HUES48 (cell line): ENCODE data around the gene BOD1.

Experiments
- H3K27ac ChIP-seq: one replicate; pipeline ENCODE4 v1.7.0; 2013; ENCODE audit warnings: low read depth, low read length, inconsistent platforms
- H3K27me3 ChIP-seq: 2 replicates; pipeline ENCODE4 v1.6.1; 2013; ENCODE audit warnings: mild to moderate bottlenecking, low read length; ENCODE audit not compliant: control insufficient read depth, insufficient read depth
- H3K36me3 ChIP-seq: 2 replicates; pipeline ENCODE4 v1.6.1; 2013; ENCODE audit warnings: low read length; ENCODE audit not compliant: control insufficient read depth, insufficient read depth
- H3K4me1 ChIP-seq: 2 replicates; pipeline ENCODE4 v1.6.1; 2013; ENCODE audit warnings: mild to moderate bottlenecking, low read length; ENCODE audit not compliant: control insufficient read depth, insufficient read depth
- H3K4me3 ChIP-seq: 2 replicates; pipeline ENCODE4 v1.5.1; 2013; ENCODE audit warnings: mild to moderate bottlenecking, low read depth, low read length
- H3K9ac ChIP-seq: 2 replicates; pipeline ENCODE4 v1.6.1; 2013; ENCODE audit warnings: mild to moderate bottlenecking, low read depth, low read length, moderate library complexity
- H3K9me3 ChIP-seq: 2 replicates; pipeline ENCODE4 v1.6.1; 2013; ENCODE audit warnings: low read length; ENCODE audit not compliant: control insufficient read depth, insufficient read depth

BOD1 gene

GRCh38 chr5:173653822-173654523, 37.5 kb upstream of the BOD1 start:
- no peaks in the 10 kb centered on the region for H3K27me3 ChIP-seq
- no peak overlapping the region for H3K4me3 ChIP-seq
- no peaks in the 10 kb centered on the region; the same call in 1 of the 2 replicates for H3K4me1 ChIP-seq
- no peak overlapping the region for H3K9ac ChIP-seq
- peak overlapping the region; percentile 11 for H3K27ac ChIP-seq
- peaks cover 4% of the 10 kb centered on the region; the same call in 1 of the 2 replicates for H3K9me3 ChIP-seq
- H3K36me3 ChIP-seq: no peaks in the 10 kb centered on the region

DNA sequence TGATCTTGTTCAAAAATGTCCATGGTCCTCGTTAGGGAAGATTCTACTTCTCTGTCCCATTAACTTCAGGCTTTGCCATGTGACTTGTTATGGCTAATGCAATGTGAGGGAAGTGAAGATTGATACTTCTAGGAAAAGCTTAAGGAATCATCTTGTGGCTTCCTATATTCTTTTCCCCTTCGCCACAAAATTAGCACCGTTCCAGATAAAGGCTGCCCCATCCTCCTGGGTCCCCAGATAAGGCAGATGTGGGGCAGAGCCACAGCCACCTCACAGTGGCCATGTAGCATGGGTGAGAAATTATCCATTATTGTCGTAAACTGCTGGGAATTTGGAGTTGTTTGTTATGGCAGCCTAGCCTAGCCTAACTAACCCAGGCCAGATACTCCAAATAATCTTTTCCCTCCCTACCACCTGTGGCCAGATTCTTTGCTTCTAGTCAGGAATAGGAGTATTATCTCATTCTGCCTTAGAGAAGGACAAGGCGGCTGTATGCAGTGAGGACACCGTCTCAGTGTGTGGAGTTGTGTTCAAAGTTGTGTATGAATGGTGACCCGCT, 31.9 kb upstream of the BOD1 start:
- Histone ChIP-seq H3K9me3 (0 out of 2 replicates have a peak, but pooled peaks cover under 1% of the 10 kb centered on the region), H3K27me3 (no peaks in the 10 kb centered on the region), H3K4me3 (no peak overlapping the region), H3K4me1 (peaks cover 10% of the 10 kb centered on the region; the same call in 1 of the 2 replicates), H3K36me3 (no peaks in the 10 kb centered on the region), H3K27ac (no peak overlapping the region), H3K9ac (no peak overlapping the region)

DNA sequence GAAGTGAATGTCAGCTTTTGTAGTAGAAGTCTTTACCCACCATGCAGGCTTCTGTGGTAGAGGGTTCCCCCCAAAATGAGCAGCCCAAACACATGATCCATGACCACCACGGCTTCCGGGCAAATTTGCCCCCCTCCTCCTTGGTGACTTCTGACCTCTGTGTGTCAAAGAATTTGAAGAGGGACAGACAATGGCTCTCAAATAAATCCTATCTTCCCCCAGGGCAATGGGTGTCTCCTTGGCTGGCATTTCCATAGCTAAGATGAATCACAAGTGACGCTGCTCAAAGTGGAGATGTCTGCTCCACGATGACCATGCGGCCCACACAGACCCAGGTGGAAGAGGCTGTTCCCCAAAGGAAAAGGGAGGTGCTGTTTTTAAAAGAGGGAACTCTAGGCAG, 30.2 kb upstream of the BOD1 start:
- Histone ChIP-seq H3K36me3 (no peaks in the 10 kb centered on the region), H3K27ac (no peak overlapping the region), H3K4me3 (no peak overlapping the region), H3K9me3 (no peaks in the 10 kb centered on the region), H3K4me1 (peaks cover 20% of the 10 kb centered on the region), H3K9ac (no peak overlapping the region), H3K27me3 (no peaks in the 10 kb centered on the region)

DNA sequence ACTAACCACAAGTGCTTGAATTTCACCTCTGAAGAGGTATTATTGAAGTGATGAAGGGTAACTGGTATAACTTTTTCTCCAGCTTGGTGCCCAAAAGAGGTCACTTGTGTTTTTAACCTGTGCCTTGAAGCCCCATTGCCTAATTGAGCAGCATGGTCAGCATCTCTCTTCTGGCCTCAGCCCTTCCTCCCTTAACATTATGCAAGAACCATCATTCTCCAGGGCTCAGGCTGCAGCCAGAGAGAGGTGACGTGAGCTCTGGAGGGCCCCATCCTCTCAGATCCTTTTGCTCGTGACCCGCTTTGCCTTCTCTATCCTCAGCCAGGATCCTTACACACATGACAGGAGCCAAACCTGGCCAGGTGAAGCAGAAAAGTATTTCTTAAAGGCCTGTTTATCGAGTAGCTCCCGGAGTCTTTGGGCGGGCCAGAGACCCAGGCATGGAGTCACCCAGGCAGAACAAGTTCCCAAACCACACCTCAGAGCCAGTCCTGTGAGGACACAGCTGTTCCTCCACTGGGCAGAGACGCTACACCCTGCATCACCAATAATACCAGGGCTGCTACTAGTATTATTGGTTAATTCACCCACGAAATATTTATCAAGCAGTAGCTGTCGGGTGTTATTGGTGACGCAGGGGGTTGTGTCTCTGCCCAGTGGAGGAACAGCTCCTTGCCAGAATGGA, 29.6 kb upstream of the BOD1 start:
- Histone ChIP-seq H3K4me3 (no peak overlapping the region), H3K4me1 (peaks cover 25% of the 10 kb centered on the region), H3K27ac (no peak overlapping the region), H3K9me3 (no peaks in the 10 kb centered on the region), H3K27me3 (no peaks in the 10 kb centered on the region), H3K36me3 (no peaks in the 10 kb centered on the region), H3K9ac (no peak overlapping the region)

- Histone ChIP-seq H3K9ac (no peak overlapping the region), H3K4me1 (peaks cover 29% of the 10 kb centered on the region), H3K9me3 (no peaks in the 10 kb centered on the region), H3K27me3 (no peaks in the 10 kb centered on the region), H3K27ac (no peak overlapping the region), H3K4me3 (no peak overlapping the region), H3K36me3 (no peaks in the 10 kb centered on the region)
Measured at GRCh38 chr5:173645437-173645807, 29.0 kb upstream of the BOD1 start.

GRCh38 chr5:173644673-173645436, 28.4 kb upstream of the BOD1 start:
- peaks cover 29% of the 10 kb centered on the region for H3K4me1 ChIP-seq
- no peaks in the 10 kb centered on the region for H3K36me3 ChIP-seq
- no peak overlapping the region for H3K9ac ChIP-seq
- no peak overlapping the region for H3K4me3 ChIP-seq
- no peaks in the 10 kb centered on the region for H3K9me3 ChIP-seq
- H3K27me3 ChIP-seq: no peaks in the 10 kb centered on the region
- no peak overlapping the region for H3K27ac ChIP-seq

DNA sequence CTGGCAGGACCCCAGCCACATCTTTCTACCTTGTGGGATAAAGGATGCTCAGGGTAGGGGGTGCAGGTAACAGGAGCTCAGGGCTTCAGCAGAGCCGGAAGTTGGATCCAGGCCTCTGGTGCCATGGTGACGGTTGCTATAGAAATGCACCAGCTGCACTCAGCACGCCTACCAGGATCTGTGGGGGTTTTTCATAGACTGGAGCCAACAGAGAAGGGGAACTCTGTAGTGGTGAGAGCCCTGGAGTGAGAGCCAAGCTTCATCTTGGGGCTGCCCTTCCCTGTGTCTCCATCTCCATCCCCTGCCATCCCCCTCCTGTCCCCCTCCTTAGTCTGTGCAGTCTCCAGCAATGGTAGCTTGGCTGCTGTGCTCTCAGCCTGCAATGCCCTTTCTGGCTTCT, 27.5 kb upstream of the BOD1 start:
- no peak overlapping the region for H3K27ac ChIP-seq
- H3K4me3 ChIP-seq: no peak overlapping the region
- H3K9ac ChIP-seq: no peak overlapping the region
- H3K9me3 ChIP-seq: no peaks in the 10 kb centered on the region
- H3K36me3 ChIP-seq: no peaks in the 10 kb centered on the region
- H3K27me3 ChIP-seq: no peaks in the 10 kb centered on the region
- peaks cover 29% of the 10 kb centered on the region for H3K4me1 ChIP-seq

DNA sequence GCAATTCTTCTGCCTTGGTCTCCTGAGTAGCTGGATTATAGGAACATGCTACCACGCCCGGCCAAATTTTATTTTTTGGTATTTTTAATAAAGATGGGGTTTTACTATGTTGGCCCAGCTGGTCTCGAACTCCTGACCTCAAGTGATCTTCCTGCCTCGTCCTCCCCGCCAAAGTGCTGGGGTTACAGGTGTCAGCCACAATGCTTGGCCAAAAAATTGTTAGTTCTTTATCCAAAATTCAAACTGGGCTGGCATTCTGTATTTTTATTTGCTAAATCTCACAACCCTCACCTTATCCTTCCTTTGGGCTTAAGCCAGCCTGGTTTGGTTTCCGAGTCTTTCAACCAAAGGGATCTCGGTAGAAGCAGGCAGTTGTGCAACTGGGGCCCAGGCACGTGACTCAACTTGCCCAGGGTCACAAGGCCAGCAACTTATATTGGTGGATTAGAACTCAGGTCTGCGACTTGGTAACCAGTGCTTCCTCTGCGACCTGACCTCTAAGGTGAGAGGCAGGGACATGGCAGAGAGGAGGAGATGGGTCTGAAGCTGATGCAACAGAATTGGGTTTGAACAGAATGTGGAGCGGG, 26.5 kb upstream of the BOD1 start:
- Histone ChIP-seq H3K27ac (no peak overlapping the region), H3K9ac (no peak overlapping the region), H3K4me1 (peaks cover 29% of the 10 kb centered on the region), H3K9me3 (no peaks in the 10 kb centered on the region), H3K4me3 (no peak overlapping the region), H3K36me3 (no peaks in the 10 kb centered on the region), H3K27me3 (no peaks in the 10 kb centered on the region)

DNA sequence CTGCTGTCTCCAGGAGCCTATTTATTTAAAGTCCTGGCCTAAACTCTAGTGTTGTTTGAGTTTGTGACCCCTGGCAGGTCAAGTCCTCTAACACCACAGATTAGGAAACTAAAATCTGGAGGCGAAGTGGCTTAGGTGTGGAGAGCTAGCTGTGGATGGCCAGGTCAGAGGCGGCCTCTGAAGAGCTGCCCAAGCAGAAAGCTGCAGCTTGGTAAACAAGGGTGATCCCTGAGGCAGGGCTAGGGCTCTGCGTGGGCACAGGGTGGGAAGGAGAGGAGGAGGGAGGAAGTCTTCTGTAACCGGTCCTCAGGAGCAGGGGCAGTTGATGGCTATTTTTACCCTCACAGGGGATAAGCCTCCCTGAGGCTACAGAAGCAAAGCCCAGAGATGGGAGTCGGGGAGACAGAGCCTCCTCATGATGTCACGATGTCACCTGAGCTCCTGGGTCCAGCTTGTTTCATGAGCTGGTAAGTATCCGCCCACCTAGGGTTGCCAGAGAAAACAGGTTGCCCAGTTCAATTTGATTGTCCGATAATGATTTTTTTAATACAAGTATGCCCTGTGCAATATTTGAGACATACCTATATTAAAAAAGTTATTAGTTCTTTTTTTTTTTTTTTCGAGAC, 25.9 kb upstream of the BOD1 start:
- H3K9me3 ChIP-seq: no peaks in the 10 kb centered on the region
- no peak overlapping the region for H3K27ac ChIP-seq
- H3K4me3 ChIP-seq: no peak overlapping the region
- H3K4me1 ChIP-seq: peaks cover 29% of the 10 kb centered on the region
- H3K27me3 ChIP-seq: no peaks in the 10 kb centered on the region
- H3K36me3 ChIP-seq: no peaks in the 10 kb centered on the region
- no peak overlapping the region for H3K9ac ChIP-seq

DNA sequence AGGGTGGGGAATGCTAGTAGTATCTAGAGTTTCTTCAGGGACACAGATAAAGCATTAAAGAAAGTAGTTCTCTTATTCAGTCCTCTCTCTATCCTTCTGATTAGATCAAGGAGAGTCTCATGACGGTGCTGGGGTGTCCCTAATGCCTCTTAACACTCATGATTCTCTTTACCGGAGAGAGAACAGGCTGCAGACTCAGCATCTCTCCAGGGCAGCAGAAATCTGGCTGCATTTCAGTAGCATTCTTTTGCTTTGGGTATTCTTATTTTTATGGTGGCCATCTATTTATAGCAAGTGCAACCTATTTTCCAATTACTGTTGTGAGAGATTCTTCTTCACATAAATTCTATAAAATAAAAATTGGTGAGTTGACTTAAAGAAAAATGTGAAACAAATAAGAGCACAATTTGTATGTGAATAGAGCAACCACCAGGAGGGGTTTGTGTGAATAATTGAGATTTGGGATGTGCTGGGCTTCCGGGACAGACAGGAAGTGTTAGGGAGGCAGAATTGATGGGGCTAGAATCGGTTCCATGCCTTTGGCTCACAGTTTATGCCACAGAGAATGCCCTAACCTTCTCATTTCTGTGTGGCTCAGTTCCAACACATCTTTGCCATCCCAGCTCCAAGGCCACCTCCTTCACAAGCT, 23.8 kb upstream of the BOD1 start:
- H3K9ac ChIP-seq: no peak overlapping the region
- no peaks in the 10 kb centered on the region for H3K9me3 ChIP-seq
- H3K27me3 ChIP-seq: no peaks in the 10 kb centered on the region
- H3K27ac ChIP-seq: no peak overlapping the region
- H3K4me1 ChIP-seq: peaks cover 29% of the 10 kb centered on the region
- H3K36me3 ChIP-seq: no peaks in the 10 kb centered on the region
- H3K4me3 ChIP-seq: no peak overlapping the region
